NCI-H526 (cell line): Measurements from ENCODE around the gene PCYT2.
"Not testable (repeated sequence)": the region's sequence is repeated elsewhere in the genome, so short reads cannot be mapped to it uniquely, and the experiment has no call there.

ENCODE experiments used
- DNase-seq, 2 experiments: peaks; one replicate each; lab custom pipeline; 2025; lab: John Stamatoyannopoulos, UW

The PCYT2 gene

GRCh38 chr17:81911277-81911961 is at the start of gene PCYT2:
TSS of gene PCYT2 (minus strand) at chr17:81911399. CDS start at chr17:81911355, 44 bp downstream.
- peak; percentile 78 to 98 for DNase-seq

GRCh38 chr17:81960130-81960958 is 49.1 kb upstream of the PCYT2 start:
- peak in 1 of 2 experiments; percentile 46 for DNase-seq

- DNase-seq, result peak in 1 of 2 experiments; percentile 76
Observed at GRCh38 chr17:81959362-81960129, 48.3 kb upstream of the PCYT2 start.

- no peak for DNase-seq
Observed at GRCh38 chr17:81958633-81959342, 47.6 kb upstream of the PCYT2 start.

GRCh38 chr17:81957691-81958432 is 46.7 kb upstream of the PCYT2 start:
- no peak for DNase-seq

GRCh38 chr17:81956607-81957589 is 45.7 kb upstream of the PCYT2 start:
- DNase-seq, result no peak

- DNase-seq, result no peak
Observed at GRCh38 chr17:81955756-81956544, 44.8 kb upstream of the PCYT2 start.

- DNase-seq, result no peak
Observed at GRCh38 chr17:81955058-81955681, 44.0 kb upstream of the PCYT2 start.

GRCh38 chr17:81954131-81955057 is 43.2 kb upstream of the PCYT2 start:
- no peak for DNase-seq

GRCh38 chr17:81953443-81953842 is 42.2 kb upstream of the PCYT2 start:
- DNase-seq, result not testable (repeated sequence)

- no peak for DNase-seq
Observed at GRCh38 chr17:81952792-81953228, 41.6 kb upstream of the PCYT2 start.

GRCh38 chr17:81951785-81952684 is 40.8 kb upstream of the PCYT2 start:
- DNase-seq, result no peak

- DNase-seq, result no peak
Observed at GRCh38 chr17:81950501-81950900, 39.3 kb upstream of the PCYT2 start.

- DNase-seq, result no peak
Observed at GRCh38 chr17:81948635-81949378, 37.6 kb upstream of the PCYT2 start.

GRCh38 chr17:81947189-81947588 is 36.0 kb upstream of the PCYT2 start, which contains the start of gene MYADML2:
TSS of gene MYADML2 (minus strand) at chr17:81947233. CDS start at chr17:81941741, 5,492 bp downstream.
- DNase-seq, result no peak
